GM21367 (cell line): Measurements from ENCODE around the gene CNN3.

Experiments
- ATAC-seq: cut with Tn5 transposase; IDR thresholded peaks from one replicate; pipeline ENCODE4 v1.9.1; 2021; ENCODE audit not compliant: unreplicated experiment

CNN3 gene

DNA sequence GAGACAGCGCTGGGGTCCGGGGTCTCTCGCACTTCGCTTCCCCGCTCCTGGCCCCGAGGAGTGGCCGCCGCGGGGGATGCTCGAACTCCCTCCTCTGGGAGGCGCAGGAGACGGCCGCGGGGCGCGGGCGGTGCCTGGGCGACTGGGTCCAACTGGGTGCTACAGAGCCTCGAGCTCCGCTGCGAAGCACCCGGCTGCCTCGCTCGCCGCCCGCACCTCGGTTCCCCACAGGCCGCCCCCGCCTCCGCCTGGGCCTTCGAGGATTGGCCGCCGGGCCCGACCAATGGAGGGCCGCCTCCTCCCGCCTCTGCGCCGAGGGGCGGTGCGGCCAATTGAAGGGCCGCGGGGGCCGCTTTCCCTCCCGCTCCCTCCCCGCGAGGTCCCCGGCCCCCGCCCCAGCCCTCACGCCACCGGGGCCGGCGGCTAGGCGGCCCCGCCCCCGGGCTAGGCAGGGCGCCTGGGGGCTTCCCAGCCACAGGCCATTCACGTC lies at the start of gene CNN3:
Gene CNN3 (minus strand): TSS at position 196 of the 490 bp plus-strand sequence. CDS start 216 bp downstream, outside the sequence.
- peak; percentile 83 for ATAC-seq

DNA sequence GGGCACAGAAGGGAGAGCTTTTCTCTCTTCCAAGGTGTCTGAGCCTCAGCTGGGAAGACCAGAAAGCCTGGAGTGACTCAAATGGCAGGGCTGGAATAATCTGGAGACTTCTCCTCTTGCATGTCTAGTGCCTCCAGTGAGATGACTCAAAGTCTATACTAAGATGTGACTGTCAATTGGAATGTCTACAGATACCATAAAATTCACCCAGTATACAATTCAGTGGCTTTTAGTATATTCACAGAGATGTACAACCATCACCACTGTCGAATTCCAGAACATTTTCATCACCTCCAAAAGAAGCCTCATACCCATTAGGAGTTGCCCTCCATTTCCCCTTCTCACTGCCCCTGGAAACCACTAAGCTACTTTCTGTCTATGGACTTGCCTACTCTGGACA lies 47.9 kb upstream of the CNN3 start:
- no peak for ATAC-seq

DNA sequence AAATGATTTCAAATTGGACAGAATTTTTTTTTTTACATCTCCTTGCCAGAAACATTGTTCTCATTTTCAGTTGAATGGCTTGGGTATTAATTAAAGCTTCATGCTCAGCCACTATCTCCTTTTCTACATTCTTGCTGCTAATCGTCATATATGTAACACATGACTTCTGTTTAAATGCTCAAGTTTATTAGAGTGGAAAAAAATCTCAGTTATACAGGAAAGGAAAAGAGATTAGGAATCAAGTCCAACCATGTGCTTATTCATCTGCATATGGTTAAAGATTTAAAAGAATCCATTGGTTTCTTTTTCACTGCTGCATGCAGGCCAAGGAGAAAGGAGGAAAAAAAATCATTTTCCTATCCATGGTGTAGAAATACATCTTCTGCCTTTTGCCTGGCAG lies 47.3 kb upstream of the CNN3 start:
- ATAC-seq: no peak

DNA sequence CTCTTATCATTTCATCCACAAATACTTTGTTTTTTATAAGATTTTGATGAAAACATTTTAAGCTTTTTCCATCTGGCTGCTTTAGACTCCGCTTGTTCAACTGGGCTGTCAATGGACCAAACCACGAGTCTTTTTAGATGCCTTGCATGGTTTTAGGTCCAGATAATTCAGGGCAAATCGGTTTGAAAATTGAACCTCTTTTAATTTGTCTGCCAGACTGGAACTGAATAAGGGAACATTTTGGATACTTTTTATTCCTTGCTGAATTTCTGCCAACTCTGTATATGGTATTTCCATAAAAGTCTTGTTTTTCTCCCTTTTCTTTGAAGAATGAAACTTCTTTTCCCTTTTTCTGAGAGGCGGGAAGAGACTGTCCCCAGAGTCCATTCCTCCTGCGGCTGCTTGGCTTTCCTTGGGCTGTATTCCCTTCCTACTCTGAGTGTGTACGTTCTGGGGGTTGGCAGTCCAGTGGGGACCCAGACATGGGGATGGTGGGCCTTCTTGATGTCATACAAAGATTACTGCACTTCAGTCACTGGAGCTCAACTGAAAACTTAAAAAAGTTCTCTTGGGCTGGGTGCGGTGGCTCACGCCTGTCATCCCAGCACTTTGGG lies 46.5 kb upstream of the CNN3 start:
- ATAC-seq: no peak

DNA sequence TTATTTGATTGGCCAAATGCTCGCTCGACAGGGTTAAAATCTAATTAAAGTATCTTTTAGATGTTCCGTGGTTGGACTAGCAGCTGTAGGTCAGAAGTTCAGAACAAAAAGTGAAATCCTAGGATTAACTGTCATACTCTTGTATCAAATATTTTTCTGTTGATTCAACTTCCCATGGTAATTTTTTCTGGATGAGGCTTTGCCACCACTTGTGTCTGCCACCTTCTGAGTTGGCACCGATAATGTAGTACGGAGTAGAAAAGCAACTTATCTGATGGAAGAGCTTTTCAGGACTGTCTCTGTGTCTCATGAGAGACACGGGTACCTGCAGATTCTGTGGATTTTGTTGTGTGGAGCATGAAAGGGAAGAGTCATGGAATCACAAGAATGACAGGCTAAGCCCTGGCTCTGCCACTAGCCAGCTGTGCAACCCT lies 44.6 kb upstream of the CNN3 start:
- no peak for ATAC-seq

DNA sequence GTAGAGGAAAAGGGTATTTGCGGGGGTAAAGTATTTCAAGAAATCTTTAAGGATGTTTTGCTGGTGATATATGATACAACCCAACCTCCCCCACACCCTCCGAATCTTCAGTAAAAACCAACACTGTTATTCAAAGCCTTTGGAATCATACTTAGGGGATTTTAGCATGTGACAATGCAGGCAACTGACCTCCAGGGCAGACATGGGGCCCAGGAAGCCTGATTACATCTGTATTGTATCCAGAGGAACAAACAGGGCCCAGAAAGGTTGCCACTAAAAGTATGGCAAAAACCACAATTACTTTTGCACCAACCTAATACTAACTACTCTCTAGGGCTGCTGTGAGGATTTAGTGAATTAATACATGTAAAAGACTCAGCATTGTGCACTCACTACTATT lies 43.9 kb upstream of the CNN3 start:
- ATAC-seq: no peak

DNA sequence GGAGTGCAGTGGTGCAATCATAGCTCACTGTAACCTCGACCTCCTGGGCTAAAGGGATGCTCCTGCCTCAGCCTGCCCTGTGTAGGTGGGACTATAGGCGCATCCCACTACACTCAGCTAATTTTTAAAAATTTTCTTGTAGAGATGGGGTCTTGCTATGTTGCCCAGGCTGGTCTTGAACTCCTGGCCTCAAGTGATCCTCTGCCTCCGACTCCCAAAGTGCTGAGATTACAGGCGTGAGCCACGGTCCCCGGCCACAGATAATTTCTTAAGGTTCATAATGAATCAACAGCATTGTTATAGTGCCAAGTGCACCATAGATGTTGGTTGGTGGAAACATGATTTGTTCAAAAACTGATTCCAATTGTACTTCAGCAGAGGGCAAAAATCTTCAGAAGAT lies 42.2 kb upstream of the CNN3 start:
- no peak for ATAC-seq

DNA sequence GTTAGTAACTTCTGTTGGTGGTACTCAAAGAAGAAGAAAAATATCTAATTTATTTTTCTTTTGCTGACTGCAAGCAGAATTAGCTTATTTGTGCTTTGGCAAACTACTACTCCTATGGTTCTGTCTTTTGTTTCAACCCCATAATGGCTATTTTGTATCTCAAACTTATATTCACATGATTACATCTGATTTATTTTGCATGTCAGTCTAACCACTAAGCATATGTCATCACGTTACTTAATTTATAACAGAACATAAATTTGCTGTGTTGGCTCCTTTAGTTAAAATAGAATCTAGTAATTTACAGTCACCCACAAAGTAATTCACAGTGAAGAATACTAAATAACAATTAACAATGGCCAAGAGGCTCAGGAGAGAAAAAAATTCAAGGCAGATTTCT lies 39.1 kb upstream of the CNN3 start:
- no peak for ATAC-seq

DNA sequence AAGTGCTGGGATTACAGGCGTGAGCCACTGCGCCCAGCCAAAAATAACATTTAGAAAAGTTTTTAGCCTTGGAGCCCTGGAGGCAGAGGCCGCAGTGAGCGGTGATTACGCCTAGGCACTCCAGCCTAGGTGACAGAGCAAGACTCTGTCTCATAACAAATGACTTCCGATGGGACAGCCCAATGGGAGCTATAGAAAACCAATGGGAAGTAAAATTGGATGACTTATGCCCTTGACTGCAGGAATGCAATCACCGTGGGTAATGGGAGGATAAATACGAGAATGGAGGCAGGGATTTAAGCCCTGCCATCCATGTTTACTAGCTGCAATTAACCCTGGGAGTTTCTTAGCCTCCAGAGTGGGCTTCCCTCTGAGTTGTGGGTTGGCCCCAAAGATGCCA lies 37.0 kb upstream of the CNN3 start:
- ATAC-seq: no peak

DNA sequence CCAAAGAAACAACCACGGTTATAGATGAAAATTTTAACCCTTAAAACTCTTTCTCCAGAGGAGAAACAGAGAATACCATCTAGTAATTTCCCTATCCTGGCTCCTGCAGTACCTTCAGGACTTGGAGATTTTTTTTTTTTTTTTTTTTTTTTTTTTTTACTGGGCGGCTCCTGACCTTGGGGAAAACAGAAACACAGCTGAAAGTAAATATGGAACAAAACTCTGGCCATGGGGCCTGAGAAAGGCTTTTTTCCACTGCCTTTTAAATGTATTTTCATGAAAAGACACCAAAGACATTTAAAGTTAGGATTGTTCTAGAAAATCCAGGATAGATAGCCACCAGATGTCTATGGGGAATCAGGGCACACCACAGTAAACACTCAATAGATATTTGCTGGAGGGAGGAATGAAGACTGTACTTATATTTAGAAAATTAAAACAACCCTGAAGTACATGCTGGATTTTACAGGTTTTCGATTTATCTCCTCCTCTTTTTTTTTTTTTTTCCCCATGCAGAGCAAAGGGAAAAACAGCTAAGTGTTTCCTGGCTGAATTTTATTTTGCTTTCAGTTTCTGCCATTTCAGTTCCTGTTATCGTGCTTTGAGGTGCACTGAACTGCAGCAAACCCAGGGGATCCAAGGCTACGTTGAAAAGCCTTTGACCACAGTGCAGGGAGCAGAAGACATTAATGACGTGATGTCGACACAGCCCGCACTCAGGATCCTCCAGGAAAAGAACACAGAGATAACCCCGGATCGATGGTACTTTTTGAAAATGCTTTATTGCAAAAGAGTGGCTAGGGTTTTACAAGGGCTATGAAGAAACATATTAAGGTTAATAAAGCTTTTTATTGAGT lies 35.7 kb upstream of the CNN3 start:
- peak; percentile 95 for ATAC-seq

DNA sequence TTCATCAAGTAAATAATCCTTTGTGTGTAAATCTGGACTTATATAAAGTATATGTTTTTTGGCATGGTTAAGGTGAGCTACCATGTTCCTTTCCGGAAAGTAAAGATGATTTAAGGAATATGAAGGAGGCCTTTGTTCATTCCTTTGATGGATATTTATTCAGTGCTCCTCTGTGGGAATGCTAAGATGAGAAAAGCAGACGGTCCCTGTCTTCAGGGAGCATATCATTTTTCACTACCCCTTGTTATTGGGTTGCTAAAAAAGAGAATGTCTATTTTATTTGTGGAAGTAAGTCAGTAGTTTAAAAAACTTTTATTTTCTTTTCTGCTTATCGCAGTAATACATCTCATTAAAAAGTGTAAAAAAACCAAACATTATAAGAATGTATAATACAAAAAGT lies 35.1 kb upstream of the CNN3 start:
- no peak for ATAC-seq

DNA sequence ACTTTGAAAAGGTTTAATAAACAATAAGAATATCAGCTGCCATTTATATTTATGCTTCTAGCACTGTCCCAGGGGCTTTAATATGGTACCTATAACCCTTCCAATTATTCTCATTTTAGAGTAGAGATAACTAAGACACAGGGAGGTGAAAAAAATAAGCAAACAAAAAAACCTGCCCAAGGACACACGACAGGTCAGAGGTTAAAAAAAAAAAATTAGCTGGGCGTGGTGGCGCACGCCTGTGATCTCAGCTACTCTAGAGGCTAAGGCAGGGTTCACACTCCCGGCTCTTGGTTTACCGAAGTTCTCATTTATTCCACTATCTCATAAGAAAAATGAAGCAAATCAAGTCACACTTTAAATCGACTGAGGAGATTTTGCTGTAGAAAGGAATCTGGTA lies 34.7 kb upstream of the CNN3 start:
- ATAC-seq: no peak

DNA sequence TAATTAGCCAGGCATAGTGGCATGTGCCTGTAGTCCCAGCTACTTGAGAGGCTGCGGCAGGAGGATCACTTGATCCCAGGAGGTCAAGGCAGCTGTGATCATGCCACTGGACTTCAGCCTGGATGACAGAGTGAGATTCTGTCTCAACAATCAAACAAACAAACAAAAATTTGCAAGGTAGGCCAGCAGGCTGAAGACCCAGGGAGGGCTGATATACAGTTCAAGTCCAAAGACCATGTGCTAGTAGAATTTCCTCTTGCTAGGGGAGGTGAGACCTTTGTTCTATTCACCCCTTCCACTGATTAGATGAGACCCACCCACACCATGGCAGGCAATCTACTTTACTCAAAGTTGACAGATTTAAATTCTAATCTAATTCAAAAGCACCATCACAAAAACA lies 31.2 kb upstream of the CNN3 start:
- ATAC-seq: no peak

DNA sequence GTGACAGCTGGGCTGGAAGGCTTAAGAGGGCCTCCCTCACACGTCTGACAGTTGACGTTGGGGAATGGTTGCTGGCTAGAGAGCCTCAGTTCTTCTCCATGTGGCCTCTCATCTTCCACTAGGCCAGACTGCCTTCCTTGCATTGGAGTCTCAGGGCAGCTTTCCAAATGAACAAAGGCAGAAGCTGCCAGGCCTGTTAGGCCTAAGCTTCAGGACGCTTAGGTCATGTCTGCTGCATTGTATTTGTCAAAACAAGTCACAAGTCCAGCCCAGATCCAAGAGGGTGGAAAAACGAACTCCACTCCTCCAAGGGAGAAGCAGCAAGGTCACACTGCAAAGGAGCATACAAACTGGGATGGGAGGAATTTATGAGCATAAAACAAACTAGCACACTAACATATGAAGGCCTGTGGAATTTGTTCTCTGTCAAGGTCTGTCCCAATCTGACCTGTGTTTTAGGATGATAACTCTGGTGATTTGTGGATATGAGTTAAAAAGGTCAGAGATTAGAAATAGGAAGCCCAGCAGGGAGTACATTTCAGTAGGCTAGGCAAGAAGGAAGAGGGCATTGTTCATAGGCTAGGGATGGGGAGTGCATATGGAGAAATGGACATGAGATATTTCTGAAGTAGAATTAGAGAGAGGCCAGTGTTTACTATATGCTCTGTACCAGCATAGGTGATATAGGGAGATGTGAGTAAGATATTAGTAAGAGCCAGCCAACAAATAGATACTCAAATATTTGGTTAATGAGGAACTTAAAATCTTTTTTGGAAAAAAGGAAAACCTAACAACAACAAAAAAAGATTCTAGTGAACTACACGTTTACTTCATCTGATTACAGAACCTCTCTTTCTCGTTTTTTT lies 29.1 kb upstream of the CNN3 start:
- ATAC-seq: no peak

DNA sequence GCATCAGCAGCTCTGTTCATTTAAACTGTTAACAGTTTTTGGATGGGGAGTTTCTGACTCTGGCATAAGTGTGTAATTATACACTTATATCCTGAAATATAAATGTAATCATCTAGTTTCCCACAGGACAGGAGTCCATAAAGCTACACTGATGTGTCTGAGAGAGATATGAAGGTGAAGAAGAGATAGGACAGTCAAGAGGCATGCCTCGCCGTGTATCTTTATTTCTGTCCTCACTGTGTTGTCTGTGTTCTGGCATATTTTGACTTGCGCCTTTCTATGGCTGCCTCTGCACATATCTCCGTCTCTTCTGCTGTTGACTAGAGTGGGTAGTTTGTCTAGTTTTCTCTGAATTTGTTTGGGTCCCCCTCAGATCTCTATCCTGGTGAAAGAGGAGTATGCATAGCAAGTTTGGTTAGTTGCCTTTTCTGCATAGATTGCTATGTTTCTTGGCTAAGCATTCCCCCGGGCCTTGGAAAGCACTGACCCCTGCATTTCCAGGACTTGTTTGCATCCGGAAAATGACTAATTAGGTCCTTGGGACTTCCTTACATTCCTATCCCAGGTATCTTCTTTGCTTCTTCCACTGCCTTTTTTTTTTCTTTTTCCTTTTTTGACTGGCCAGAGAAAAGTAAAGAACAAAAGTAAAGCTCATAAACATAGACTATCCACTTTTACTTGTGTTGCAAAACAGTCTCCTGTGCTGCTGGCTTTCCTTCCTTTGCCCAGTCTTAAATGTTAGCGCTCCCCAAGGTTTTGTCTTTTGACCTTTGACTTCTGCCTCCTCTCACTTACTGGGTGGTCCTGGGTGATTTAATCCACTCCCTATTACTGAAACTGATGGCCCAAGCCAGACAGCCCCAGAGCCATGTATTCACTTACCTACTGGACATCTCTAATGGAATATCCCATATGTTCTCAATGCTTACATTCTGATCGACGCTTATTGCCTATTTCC lies 27.6 kb upstream of the CNN3 start:
- no peak for ATAC-seq

DNA sequence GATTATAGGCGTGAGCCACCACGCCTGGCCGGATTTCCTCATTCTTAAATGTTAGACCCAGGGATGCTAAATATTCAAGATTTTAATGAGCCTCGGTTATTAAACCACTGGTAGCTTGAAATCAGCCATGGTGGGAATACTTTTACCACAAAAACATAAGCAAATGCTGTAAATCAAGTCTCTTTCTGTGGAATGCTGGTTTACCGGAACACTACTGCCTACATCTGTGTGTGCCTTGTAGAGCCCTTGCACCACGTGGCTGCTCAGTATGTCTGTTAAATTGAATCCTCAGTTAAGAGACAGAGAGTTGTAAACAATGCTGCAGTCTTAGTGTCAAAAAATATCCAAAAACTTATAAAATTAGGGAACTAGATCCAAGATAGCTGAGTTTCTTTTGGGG lies 26.8 kb upstream of the CNN3 start:
- ATAC-seq: no peak

DNA sequence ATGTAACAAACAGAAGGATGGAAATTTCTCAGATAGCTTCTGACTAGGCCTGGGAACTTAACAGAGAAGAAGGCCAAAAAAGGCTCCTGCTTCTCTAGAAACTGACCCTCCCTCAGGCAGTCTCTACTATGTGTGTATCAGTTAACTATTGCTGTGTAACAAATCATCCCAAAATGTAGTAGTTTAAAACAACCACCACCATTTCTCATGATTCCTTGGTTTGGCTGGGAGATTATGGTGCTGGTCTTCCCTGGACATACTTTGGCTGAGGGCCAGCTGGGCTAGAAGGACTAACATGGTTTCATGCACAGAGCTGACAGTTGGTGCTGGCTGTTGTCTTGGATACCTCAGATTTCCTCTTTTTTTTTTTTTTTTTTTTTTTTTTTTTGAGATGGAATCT lies 26.2 kb upstream of the CNN3 start:
- no peak for ATAC-seq

DNA sequence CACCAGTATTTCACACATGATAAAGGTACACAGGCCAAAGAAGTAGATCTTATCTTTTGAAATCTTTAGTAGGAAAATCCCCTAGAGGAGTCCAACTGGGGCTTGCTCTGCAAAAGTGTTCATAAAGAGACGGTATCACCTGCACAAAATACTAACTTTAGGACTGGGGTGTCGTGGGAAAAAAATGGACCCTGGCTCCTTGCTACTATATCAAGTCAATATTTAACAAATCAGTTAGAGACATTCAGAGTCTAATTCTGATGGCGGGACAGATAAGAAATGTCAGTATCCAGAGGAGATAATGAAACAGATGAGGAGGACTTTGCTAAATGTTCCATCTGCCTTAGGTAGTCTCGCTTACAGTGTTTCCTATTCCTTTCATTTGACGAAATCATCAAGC lies 25.6 kb upstream of the CNN3 start:
- ATAC-seq: no peak

DNA sequence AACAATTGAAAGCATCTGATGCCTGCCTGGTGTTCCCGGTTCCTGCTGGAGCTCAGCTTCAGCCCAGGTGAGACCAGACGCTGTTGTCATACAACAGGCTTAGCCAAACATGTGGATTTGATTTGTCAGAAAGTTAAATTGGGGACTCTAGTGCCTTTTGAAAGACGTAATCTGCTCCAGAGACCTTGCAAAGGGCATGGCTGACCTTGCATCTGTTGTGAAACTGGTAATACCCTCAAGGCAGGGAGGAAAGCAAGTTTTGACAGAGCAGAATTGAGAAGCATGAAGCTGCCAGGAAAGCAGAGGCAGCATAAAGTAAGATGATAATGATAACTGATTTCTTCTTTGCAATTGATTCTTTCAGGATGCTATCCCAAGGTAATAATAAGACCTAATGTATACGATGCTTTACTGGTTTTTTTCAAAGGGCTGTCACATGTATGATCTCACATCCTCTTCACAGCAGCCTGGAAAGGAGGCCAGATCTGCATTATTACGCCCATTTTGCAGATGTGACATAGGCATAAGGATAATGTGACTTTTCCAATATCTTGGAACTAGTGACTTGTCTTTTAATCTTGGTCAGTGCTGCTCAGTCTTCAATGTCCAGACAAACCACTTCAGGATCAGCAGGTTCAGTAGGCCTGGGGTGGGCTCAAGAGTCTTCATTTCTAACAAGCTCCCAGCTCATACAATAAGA lies 24.7 kb upstream of the CNN3 start:
- ATAC-seq: no peak

DNA sequence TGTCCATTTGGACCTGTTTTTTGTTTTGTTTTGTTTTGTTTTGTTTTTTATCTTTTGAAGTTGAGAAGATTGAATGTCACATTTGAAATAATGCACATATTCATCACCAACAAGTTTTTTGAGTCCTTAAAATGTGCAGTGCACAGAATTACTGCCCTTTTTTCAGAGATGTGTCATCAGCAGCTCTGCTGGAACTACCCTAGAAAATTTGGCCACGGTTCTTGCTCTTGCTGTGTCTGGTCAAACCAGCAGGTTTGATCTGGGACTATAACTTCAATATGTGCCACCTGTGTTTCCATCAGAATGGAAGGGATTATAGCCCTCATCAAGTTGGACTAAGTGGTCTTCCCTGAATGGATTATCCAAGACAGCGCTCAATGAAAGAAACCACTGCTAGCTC lies 24.1 kb upstream of the CNN3 start:
- no peak for ATAC-seq
